SU-DHL-6 (cell line): ENCODE results near the gene TEX38.
"Not testable (repeated sequence)": the region's sequence is repeated elsewhere in the genome, so short reads cannot be mapped to it uniquely, and the experiment has no call there.

ENCODE experiments used
- CTCF ChIP-seq: fragments of 200-600 bp; sonication (generic); IDR thresholded peaks from one replicate; pipeline ENCODE4 v1.5.1; 2017; ENCODE audit warnings: antibody characterized with exemption, mild to moderate bottlenecking, low read length, moderate library complexity; ENCODE audit not compliant: insufficient read depth, poor library complexity, severe bottlenecking
- EZH2phosphoT487 ChIP-seq: fragments of 200-600 bp; sonication (generic), shearing (Covaris generic); conservative IDR thresholded peaks from 2 replicates; pipeline ENCODE4 v1.6.1; 2018; ENCODE audit warnings: mild to moderate bottlenecking, antibody characterized with exemption, low read length, moderate library complexity, mixed read lengths

DNA sequence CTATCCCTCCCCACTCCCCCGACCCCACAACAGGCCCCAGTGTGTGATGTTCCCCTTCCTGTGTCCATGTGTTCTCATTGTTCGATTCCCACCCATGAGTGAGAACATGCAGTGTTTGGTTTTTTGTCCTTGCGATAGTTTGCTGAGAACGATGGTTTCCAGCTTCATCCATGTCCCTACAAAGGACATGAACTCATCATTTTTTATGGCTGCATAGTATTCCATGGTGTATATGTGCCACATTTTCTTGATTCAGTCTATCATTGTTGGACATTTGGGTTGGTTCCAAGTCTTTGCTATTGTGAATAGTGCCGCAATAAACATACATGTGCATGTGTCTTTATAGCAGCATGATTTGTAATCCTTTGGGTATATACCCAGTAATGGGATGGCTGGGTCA, 8.7 kb upstream of the TEX38 start:
- not testable (repeated sequence) for TF ChIP-seq EZH2phosphoT487, CTCF
